Panc1 (cell line): ENCODE results near the gene OR5B2.

Experiments used
- CTCF ChIP-seq: fragments of 450-650 bp; IDR thresholded peaks from 2 replicates; pipeline ENCODE4 v1.5.1; 2017; ENCODE audit warnings: mild to moderate bottlenecking
- POLR2AphosphoS5 ChIP-seq: IDR thresholded peaks from 2 replicates; pipeline ENCODE4 v1.6.1; 2012; ENCODE audit warnings: mild to moderate bottlenecking, low read depth, low read length, moderate library complexity
- REST ChIP-seq, 2 experiments: IDR thresholded peaks; 2 replicates each; pipeline ENCODE4 v1.6.1; 2011 to 2012; ENCODE audit warnings: low read depth in 2 of 2, control low read depth in 1 of 2, low read length in 1 of 2, mild to moderate bottlenecking in 1 of 2, moderate library complexity in 1 of 2; ENCODE audit not compliant: insufficient read depth in 1 of 2
- TCF7L2 ChIP-seq: IDR thresholded peaks from 2 replicates; pipeline ENCODE4 v1.6.1; 2011; ENCODE audit warnings: mild to moderate bottlenecking, low read depth, low read length, inconsistent platforms

DNA sequence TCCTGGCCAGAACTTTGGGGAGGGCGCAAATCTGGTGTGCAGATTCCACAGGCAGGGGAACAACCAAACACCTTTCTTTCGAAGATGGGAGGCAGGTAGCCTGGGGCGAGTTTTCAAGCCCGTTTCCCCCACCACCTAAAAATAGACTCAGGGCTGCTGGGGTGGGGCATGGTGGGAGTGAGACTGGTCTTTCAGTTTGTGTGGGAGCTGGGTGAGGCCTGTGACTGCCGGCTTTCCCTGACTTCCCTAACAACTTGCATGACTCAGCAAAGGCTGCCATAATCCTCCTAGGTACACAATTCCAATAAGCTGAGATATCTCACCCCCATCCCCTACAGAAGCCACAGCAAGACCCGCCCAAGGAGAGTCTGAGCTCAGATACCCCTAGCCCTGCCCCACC, 18.4 kb upstream of the OR5B2 start:
- TF ChIP-seq CTCF (no peak), POLR2AphosphoS5 (no peak), TCF7L2 (no peak), REST (IDR thresholded peaks at IDR 0.05; ENCODE audit: insufficient read depth in 1 of 2, low read depth in 2 of 2, low read length in 1 of 2) (no peak)
